WTC11 (cell line): Measurements from ENCODE around the gene SLC44A3. TPM values are rescaled to one million over a fixed set of nuclear protein-coding genes. Genes with fewer than 3 reads are reported as not detected.

ENCODE experiments used
- ATAC-seq: fragments of 200-7000 bp; cut with Tn5 transposase; 2 replicates; pipeline ENCODE4 v1.10.0; 2021; ENCODE audit warnings: mild to moderate bottlenecking, moderate library complexity
- CTCF ChIA-PET: fragments of 300-600 bp; sonication (Branson Sonifier 250); formaldehyde crosslinking; loops from one replicate; lab custom pipeline; 2021; ENCODE audit warnings: antibody characterized with exemption; lab: Charles Lee
- POLR2A ChIA-PET: fragments of 350-600 bp; sonication (Branson Sonifier 250); formaldehyde crosslinking; loops from one replicate; lab custom pipeline; 2021; ENCODE audit warnings: antibody characterized with exemption; lab: Charles Lee
- DNase-seq: peaks from one replicate; pipeline ENCODE4 v3.0.0; 2021; ENCODE audit warnings: low spot score
- H3K27ac Mint-ChIP-seq: 2 replicates; pipeline ENCODE4 v1.8.0; 2021; ENCODE audit warnings: mixed read lengths
- H3K27me3 Mint-ChIP-seq: 2 replicates; pipeline ENCODE4 v1.8.0; 2021; ENCODE audit warnings: low read depth, mild to moderate bottlenecking, moderate library complexity, mixed read lengths
- H3K36me3 Mint-ChIP-seq: 2 replicates; pipeline ENCODE4 v1.8.0; 2021; ENCODE audit warnings: mixed read lengths
- H3K4me1 Mint-ChIP-seq: 2 replicates; pipeline ENCODE4 v1.8.0; 2022; ENCODE audit warnings: mixed read lengths
- H3K4me3 Mint-ChIP-seq: 2 replicates; pipeline ENCODE4 v1.8.0; 2021; ENCODE audit warnings: mild to moderate bottlenecking, moderate library complexity, mixed read lengths
- H3K9me3 Mint-ChIP-seq: 2 replicates; pipeline ENCODE4 v1.8.0; 2021; ENCODE audit warnings: mixed read lengths
- ARID4B ChIP-seq: sonication (generic); formaldehyde crosslinking; IDR thresholded peaks from 2 replicates; pipeline ENCODE4 v1.8.0; 2023; ENCODE audit warnings: missing genetic modification reagents, mild to moderate bottlenecking, borderline replicate concordance
- ATF1 ChIP-seq: sonication (generic); formaldehyde crosslinking; IDR thresholded peaks from 2 replicates; pipeline ENCODE4 v1.8.1; 2023; ENCODE audit warnings: mild to moderate bottlenecking, moderate library complexity, missing genetic modification reagents
- CBFB ChIP-seq: sonication (generic); formaldehyde crosslinking; IDR thresholded peaks from 2 replicates; pipeline ENCODE4 v1.8.1; 2022; ENCODE audit warnings: mild to moderate bottlenecking, low read depth, missing genetic modification reagents
- CREB1 ChIP-seq: sonication (generic); formaldehyde crosslinking; IDR thresholded peaks from 2 replicates; pipeline ENCODE4 v1.8.0; 2023; ENCODE audit warnings: mild to moderate bottlenecking, missing genetic modification reagents
- CTCF ChIP-seq: fragments of 200-600 bp; IDR thresholded peaks from 2 replicates; pipeline ENCODE4 v1.8.0; 2022; ENCODE audit warnings: antibody characterized with exemption
- EMX1 ChIP-seq: fragments of 250-450 bp; sonication (Bioruptor Pico); IDR thresholded peaks from 2 replicates; pipeline ENCODE4 v1.8.0; 2021; ENCODE audit warnings: mild to moderate bottlenecking
- ERG ChIP-seq: fragments of 250-450 bp; sonication (Bioruptor Pico); IDR thresholded peaks from 2 replicates; pipeline ENCODE4 v1.8.0; 2021; ENCODE audit warnings: mild to moderate bottlenecking
- GTF2I ChIP-seq: fragments of 250-450 bp; sonication (Bioruptor Pico); conservative IDR thresholded peaks from 2 replicates; pipeline ENCODE4 v1.4.0; 2021; ENCODE audit warnings: mild to moderate bottlenecking
- JUN ChIP-seq: sonication (generic); formaldehyde crosslinking; IDR thresholded peaks from 2 replicates; pipeline ENCODE4 v1.8.0; 2023; ENCODE audit warnings: mild to moderate bottlenecking, missing genetic modification reagents
- NFE2L1 ChIP-seq: sonication (generic); formaldehyde crosslinking; IDR thresholded peaks from 2 replicates; pipeline ENCODE4 v1.8.1; 2023; ENCODE audit warnings: missing genetic modification reagents
- TP53 ChIP-seq: sonication (generic); formaldehyde crosslinking; IDR thresholded peaks from 2 replicates; pipeline ENCODE4 v1.8.1; 2023; ENCODE audit warnings: mild to moderate bottlenecking, missing genetic modification reagents
- ZNF232 ChIP-seq: sonication (generic); formaldehyde crosslinking; IDR thresholded peaks from 2 replicates; pipeline ENCODE4 v1.8.0; 2022; ENCODE audit warnings: mild to moderate bottlenecking, missing genetic modification reagents
- ZNF263 ChIP-seq: sonication (generic); formaldehyde crosslinking; IDR thresholded peaks from 2 replicates; pipeline ENCODE4 v1.8.1; 2022; ENCODE audit warnings: low read depth, mild to moderate bottlenecking, moderate library complexity, missing genetic modification reagents
- ZNF317 ChIP-seq: sonication (generic); formaldehyde crosslinking; IDR thresholded peaks from 2 replicates; pipeline ENCODE4 v1.8.1; 2023; ENCODE audit warnings: low read depth, mild to moderate bottlenecking, moderate library complexity, missing genetic modification reagents, borderline replicate concordance
- ZNF423 ChIP-seq: fragments of 250-450 bp; sonication (Bioruptor Pico); IDR thresholded peaks from 2 replicates; pipeline ENCODE4 v2.1.2; 2022; ENCODE audit warnings: mild to moderate bottlenecking, moderate library complexity
- ZNF532 ChIP-seq: fragments of 250-450 bp; sonication (Bioruptor Pico); IDR thresholded peaks from 2 replicates; pipeline ENCODE4 v1.9.0; 2021; ENCODE audit warnings: mild to moderate bottlenecking, borderline replicate concordance
- total RNA-seq: library from RNA; stranded (reverse); gene quantifications from 3 replicates; pipeline ENCODE4 v1.2.3, GENCODE V29; 2021
- TF ChIP-seq, protein P1 (sequence below): sonication (generic); formaldehyde crosslinking; IDR thresholded peaks from 2 replicates; pipeline ENCODE4 v1.8.0; 2022; ENCODE audit warnings: mild to moderate bottlenecking, missing genetic modification reagents
- TF ChIP-seq, protein P2 (sequence below): sonication (generic); formaldehyde crosslinking; IDR thresholded peaks from 2 replicates; pipeline ENCODE4 v1.8.1; 2023; ENCODE audit warnings: mild to moderate bottlenecking, missing genetic modification reagents
- TF ChIP-seq, protein P3 (sequence below): sonication (generic); formaldehyde crosslinking; IDR thresholded peaks from 2 replicates; pipeline ENCODE4 v1.8.0; 2023; ENCODE audit warnings: mild to moderate bottlenecking, missing genetic modification reagents

SLC44A3 gene
- total RNA-seq, 1 experiment from 2014 or later, result 4.7 TPM

DNA sequence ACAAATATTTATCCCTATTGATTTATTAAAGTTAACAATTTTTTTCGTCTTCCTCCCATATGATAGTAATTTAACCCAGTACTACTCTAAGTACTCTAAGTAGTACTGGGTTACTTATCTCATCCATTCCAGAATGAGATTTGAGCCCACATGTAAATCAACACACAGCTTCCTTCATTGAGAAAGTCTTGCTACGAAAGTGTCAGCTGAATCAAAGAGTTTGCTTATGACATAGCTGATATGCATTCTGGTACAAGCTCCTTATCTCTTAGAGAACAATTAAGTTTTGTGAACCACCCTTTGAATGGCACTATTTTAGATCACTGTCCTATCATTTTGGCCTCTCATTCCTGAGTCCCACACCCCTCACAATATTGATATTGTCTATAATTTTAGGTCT, 2.4 kb upstream of the SLC44A3 start:
- peaks cover 16% of the 10 kb centered on the region for H3K36me3 Mint-ChIP-seq
- H3K9me3 Mint-ChIP-seq, result peaks cover 32% of the 10 kb centered on the region
- CTCF ChIA-PET, result no interaction called here
- DNase-seq (no peak), ATAC-seq (no peak)
- no peak overlapping the region for H3K27ac Mint-ChIP-seq
- peaks cover 9% of the 10 kb centered on the region for H3K27me3 Mint-ChIP-seq
- H3K4me1 Mint-ChIP-seq, result peaks cover 20% of the 10 kb centered on the region
- no peak for TF ChIP-seq ZNF423 (CRISPR knock-in tag)
- TF ChIP-seq ARID4B, result no peak
- no peak for TF ChIP-seq TP53 (CRISPR knock-in tag)
- TF ChIP-seq ZNF263 (CRISPR knock-in tag), result no peak
- TF ChIP-seq EMX1 (CRISPR knock-in tag), result no peak
- TF ChIP-seq, protein P1, sequence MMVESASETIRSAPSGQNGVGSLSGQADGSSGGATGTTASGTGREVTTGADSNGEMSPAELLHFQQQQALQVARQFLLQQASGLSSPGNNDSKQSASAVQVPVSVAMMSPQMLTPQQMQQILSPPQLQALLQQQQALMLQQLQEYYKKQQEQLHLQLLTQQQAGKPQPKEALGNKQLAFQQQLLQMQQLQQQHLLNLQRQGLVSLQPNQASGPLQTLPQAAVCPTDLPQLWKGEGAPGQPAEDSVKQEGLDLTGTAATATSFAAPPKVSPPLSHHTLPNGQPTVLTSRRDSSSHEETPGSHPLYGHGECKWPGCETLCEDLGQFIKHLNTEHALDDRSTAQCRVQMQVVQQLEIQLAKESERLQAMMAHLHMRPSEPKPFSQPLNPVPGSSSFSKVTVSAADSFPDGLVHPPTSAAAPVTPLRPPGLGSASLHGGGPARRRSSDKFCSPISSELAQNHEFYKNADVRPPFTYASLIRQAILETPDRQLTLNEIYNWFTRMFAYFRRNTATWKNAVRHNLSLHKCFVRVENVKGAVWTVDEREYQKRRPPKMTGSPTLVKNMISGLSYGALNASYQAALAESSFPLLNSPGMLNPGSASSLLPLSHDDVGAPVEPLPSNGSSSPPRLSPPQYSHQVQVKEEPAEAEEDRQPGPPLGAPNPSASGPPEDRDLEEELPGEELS (CRISPR knock-in tag), result no peak
- TF ChIP-seq ZNF232 (CRISPR knock-in tag), result no peak
- no peak for TF ChIP-seq ATF1 (CRISPR knock-in tag)
- TF ChIP-seq ZNF317 (CRISPR knock-in tag), result no peak
- TF ChIP-seq, protein P2, sequence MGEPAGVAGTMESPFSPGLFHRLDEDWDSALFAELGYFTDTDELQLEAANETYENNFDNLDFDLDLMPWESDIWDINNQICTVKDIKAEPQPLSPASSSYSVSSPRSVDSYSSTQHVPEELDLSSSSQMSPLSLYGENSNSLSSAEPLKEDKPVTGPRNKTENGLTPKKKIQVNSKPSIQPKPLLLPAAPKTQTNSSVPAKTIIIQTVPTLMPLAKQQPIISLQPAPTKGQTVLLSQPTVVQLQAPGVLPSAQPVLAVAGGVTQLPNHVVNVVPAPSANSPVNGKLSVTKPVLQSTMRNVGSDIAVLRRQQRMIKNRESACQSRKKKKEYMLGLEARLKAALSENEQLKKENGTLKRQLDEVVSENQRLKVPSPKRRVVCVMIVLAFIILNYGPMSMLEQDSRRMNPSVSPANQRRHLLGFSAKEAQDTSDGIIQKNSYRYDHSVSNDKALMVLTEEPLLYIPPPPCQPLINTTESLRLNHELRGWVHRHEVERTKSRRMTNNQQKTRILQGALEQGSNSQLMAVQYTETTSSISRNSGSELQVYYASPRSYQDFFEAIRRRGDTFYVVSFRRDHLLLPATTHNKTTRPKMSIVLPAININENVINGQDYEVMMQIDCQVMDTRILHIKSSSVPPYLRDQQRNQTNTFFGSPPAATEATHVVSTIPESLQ (CRISPR knock-in tag), result no peak
- TF ChIP-seq CTCF, result no peak
- TF ChIP-seq, protein P3, sequence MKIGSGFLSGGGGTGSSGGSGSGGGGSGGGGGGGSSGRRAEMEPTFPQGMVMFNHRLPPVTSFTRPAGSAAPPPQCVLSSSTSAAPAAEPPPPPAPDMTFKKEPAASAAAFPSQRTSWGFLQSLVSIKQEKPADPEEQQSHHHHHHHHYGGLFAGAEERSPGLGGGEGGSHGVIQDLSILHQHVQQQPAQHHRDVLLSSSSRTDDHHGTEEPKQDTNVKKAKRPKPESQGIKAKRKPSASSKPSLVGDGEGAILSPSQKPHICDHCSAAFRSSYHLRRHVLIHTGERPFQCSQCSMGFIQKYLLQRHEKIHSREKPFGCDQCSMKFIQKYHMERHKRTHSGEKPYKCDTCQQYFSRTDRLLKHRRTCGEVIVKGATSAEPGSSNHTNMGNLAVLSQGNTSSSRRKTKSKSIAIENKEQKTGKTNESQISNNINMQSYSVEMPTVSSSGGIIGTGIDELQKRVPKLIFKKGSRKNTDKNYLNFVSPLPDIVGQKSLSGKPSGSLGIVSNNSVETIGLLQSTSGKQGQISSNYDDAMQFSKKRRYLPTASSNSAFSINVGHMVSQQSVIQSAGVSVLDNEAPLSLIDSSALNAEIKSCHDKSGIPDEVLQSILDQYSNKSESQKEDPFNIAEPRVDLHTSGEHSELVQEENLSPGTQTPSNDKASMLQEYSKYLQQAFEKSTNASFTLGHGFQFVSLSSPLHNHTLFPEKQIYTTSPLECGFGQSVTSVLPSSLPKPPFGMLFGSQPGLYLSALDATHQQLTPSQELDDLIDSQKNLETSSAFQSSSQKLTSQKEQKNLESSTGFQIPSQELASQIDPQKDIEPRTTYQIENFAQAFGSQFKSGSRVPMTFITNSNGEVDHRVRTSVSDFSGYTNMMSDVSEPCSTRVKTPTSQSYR (CRISPR knock-in tag), result no peak
- no peak for TF ChIP-seq CBFB (CRISPR knock-in tag)
- no peak for TF ChIP-seq ERG (CRISPR knock-in tag)
- no peak for TF ChIP-seq GTF2I (CRISPR knock-in tag)
- TF ChIP-seq CREB1 (CRISPR knock-in tag), result no peak
- TF ChIP-seq NFE2L1 (CRISPR knock-in tag), result no peak
- TF ChIP-seq ZNF532, result no peak
- TF ChIP-seq JUN (CRISPR knock-in tag), result no peak
- POLR2A ChIA-PET, result no interaction called here
- H3K4me3 Mint-ChIP-seq, result no peak overlapping the region
